ENCODE measurements around the gene FAM210A. TPM values are rescaled to one million over a fixed set of nuclear protein-coding genes. Genes with fewer than 3 reads are reported as not detected.
"Not testable (repeated sequence)": the region's sequence is repeated elsewhere in the genome, so short reads cannot be mapped to it uniquely, and the experiment has no call there.

FAM210A gene
- total RNA-seq, 1 experiment from 2014 or later, result 142 TPM

DNA sequence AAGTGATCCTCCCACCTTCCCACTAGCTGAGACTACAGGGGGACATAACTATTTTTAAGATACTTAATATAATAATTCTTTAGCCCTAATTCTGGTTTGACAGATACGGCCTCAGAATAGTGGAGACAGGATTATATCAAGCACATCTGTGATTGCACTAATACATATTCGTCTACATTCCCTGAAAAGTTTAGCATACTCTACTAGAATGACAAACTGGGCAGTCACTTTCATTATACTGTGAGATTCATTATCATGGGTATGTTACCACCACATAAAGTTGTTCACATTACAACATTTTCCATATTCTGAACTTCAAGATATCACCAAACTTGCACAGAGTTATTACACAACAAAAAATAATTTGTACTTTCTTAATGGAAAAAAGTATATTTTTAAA is 11.0 kb downstream of the FAM210A start:
- in situ Hi-C loops (cut with HindIII; ENCODE audit: low pct_unique_long_range_greater_than_20kb, low sequenced_read_pairs), result no loop called here
- DNase-seq (ENCODE audit: low read depth, low spot score), result no peak

DNA sequence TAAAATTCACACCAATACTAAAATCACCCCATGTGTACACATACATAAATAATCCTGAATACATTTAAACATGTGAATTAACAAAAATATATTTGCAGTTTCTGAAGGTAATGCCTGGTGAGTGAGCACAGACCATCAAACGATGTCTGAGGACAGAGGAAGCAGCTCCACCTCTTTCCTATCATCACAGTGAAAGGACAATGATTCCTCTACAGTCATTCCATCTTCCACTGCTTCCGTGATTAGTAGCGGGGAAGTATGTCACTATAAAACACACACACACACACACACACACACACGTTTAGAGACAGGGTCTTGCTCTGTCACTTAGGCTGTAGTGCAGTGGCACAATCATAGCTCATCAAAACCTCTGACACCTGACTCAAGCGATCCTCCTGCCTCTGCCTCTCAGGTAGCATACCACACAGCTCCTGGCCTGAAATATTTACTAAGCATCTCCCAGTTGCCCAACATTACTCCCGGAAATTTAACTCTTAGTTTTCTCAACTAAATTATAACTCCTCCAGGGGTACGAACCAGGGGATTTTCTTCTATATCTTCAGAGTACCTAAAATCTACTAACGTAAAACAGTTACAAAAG is 12.8 kb downstream of the FAM210A start:
- in situ Hi-C loops (cut with HindIII; ENCODE audit: low pct_unique_long_range_greater_than_20kb, low sequenced_read_pairs), result no loop called here
- DNase-seq (ENCODE audit: low read depth, low spot score), result peak; percentile 51

- DNase-seq (ENCODE audit: low read depth, low spot score), result peak; percentile 43
- in situ Hi-C loops (cut with HindIII; ENCODE audit: low pct_unique_long_range_greater_than_20kb, low sequenced_read_pairs), result no loop called here
Measured at GRCh38 chr18:13712400-13713131, 13.8 kb downstream of the FAM210A start.

DNA sequence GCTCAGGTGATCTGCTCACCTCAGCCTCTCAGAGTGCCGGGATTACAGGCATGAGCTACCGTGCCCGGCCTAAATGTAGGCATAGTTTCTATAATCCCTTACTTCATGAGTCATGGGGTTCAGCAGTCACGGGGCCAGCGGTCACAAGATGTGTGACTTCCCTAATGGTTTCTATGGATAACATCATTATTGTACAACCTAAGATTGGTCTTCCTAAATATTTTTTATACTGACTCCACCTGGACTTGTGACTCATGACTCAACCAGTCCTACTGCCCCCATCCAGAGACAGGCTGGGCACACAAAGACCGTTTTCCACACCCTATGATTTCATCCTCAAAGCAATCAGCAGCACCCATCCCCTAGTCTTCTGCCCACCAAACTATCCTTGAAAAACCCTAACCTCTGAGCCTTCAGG is 15.9 kb downstream of the FAM210A start:
- in situ Hi-C loops (cut with HindIII; ENCODE audit: low pct_unique_long_range_greater_than_20kb, low sequenced_read_pairs), result no loop called here

GRCh38 chr18:13703899-13704298 is 22.5 kb downstream of the FAM210A start:
- no peak for DNase-seq (ENCODE audit: low read depth, low spot score)

More for the DNA sequence above, 15.9 kb downstream of the FAM210A start:
- DNase-seq (ENCODE audit: low read depth, low spot score), result peak; percentile 98

DNA sequence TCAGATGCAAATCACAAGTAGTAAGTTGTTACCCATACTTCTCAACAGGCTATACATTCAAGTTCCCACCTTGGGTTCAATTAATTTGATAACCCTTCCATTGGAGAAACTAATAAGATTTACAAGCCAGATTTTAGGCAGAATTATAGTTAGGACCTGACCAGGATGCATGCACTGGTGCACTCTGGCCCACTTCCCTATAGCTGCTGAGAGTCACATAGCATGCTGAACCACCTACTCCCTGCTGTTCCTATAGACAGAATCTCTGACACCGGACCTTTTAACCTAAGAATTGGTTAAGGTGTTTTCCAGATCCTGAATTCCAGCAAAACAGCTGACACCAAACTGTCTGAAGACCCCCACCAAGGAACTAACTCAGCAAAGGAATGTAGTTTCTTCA is 26.2 kb downstream of the FAM210A start:
- in situ Hi-C loops (cut with HindIII; ENCODE audit: low pct_unique_long_range_greater_than_20kb, low sequenced_read_pairs), result no loop called here
- DNase-seq (ENCODE audit: low read depth, low spot score), result no peak

More at GRCh38 chr18:13703899-13704298, 22.5 kb downstream of the FAM210A start:
- in situ Hi-C loops (cut with HindIII; ENCODE audit: low pct_unique_long_range_greater_than_20kb, low sequenced_read_pairs), result no loop called here

- in situ Hi-C loops (cut with HindIII; ENCODE audit: low pct_unique_long_range_greater_than_20kb, low sequenced_read_pairs), result no loop called here
- DNase-seq (ENCODE audit: low read depth, low spot score), result no peak
Measured at GRCh38 chr18:13696961-13697360, 29.4 kb downstream of the FAM210A start.

GRCh38 chr18:13695337-13695736 is 31.0 kb downstream of the FAM210A start:
- in situ Hi-C loops (cut with HindIII; ENCODE audit: low pct_unique_long_range_greater_than_20kb, low sequenced_read_pairs), result not testable (repeated sequence)

GRCh38 chr18:13690060-13690459 is 36.3 kb downstream of the FAM210A start:
- in situ Hi-C loops (cut with HindIII; ENCODE audit: low pct_unique_long_range_greater_than_20kb, low sequenced_read_pairs); DNase-seq (ENCODE audit: low read depth, low spot score): not testable (repeated sequence)

More at GRCh38 chr18:13695337-13695736, 31.0 kb downstream of the FAM210A start:
- DNase-seq (ENCODE audit: low read depth, low spot score), result not testable (repeated sequence)

GRCh38 chr18:13688191-13689136 is 37.9 kb downstream of the FAM210A start:
- DNase-seq (ENCODE audit: low read depth, low spot score), result no peak
- in situ Hi-C loops (cut with HindIII; ENCODE audit: low pct_unique_long_range_greater_than_20kb, low sequenced_read_pairs), result no loop called here

GRCh38 chr18:13684546-13684945 is 41.8 kb downstream of the FAM210A start:
- in situ Hi-C loops (cut with HindIII; ENCODE audit: low pct_unique_long_range_greater_than_20kb, low sequenced_read_pairs), result no loop called here
- no peak for DNase-seq (ENCODE audit: low read depth, low spot score)

DNA sequence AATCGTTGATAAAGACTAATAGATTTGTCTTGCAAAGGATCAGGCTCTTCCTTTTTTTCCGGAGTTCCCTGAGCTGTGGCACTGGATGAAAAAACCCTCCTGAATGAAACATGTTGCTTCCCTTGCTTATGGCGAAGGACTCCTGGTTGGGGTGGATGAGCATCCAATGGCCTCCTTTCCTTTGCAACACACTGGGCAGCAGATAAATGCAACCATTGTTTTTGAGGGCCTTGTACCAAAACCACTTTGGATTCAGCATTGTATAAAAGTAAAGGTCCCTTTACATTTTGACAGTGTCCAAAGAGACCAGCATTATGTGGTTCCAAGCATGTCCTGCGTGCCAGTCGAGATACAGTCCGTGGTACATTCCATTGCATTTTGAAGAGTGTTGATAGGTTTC is 44.7 kb downstream of the FAM210A start:
- peak; percentile 83 for DNase-seq (ENCODE audit: low read depth, low spot score)
- in situ Hi-C loops (cut with HindIII; ENCODE audit: low pct_unique_long_range_greater_than_20kb, low sequenced_read_pairs), result no loop called here

GRCh38 chr18:13680612-13681011 is 45.7 kb downstream of the FAM210A start:
- DNase-seq (ENCODE audit: low read depth, low spot score), result peak; percentile 66
- in situ Hi-C loops (cut with HindIII; ENCODE audit: low pct_unique_long_range_greater_than_20kb, low sequenced_read_pairs), result no loop called here

DNA sequence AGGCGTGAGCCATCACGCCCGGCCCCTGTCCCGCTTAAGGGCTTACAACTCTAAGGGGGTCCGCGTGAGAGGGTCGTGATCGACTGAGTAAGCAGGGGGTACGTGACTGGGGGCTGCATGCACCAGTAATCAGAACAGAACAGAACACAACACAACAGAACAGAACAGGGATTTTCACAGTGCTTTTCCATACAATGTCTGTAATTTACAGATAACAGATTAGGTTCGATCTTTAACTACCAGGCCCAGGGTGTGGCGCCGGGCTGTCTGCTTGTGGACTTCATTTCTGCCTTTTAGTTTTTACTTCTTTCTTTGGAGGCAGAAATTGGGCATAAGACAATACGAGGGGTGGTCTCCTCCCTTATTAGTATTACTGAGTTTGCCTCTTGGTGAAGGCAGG is 49.0 kb downstream of the FAM210A start:
- in situ Hi-C loops (cut with HindIII; ENCODE audit: low pct_unique_long_range_greater_than_20kb, low sequenced_read_pairs); DNase-seq (ENCODE audit: low read depth, low spot score): not testable (repeated sequence)

- in situ Hi-C loops (cut with HindIII; ENCODE audit: low pct_unique_long_range_greater_than_20kb, low sequenced_read_pairs), result no loop called here
- no peak for DNase-seq (ENCODE audit: low read depth, low spot score)
Measured at GRCh38 chr18:13676471-13676870, 49.9 kb downstream of the FAM210A start.

DNA sequence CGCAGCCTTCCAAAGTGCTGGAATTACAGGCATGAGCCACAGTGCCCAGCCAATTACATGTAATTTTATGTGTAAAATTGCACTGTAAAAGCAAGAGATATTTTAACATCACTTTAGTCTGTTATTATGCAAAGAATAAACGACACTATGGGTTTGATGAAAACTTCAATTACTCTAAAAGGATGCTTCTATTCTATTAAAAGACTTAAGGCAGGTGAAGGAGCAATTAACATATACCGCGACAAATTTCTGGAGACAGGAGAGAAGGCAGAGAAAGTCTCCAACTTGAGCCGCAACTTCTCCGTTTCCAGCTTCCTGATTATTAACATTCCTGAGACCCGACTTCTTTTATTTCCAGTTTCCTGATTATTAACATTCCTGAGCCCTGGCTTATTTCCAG is 53.7 kb downstream of the FAM210A start:
- DNase-seq (ENCODE audit: low read depth, low spot score), result no peak
- in situ Hi-C loops (cut with HindIII; ENCODE audit: low pct_unique_long_range_greater_than_20kb, low sequenced_read_pairs), result no loop called here

GRCh38 chr18:13661779-13662256 is 64.5 kb downstream of the FAM210A start:
- in situ Hi-C loops (cut with HindIII; ENCODE audit: low pct_unique_long_range_greater_than_20kb, low sequenced_read_pairs), result no loop called here
- no peak for DNase-seq (ENCODE audit: low read depth, low spot score)
